Fibroblast of skin of abdomen (primary cell): ENCODE results near the gene FAM149A.

Experiments used
- DNase-seq: peaks from one replicate; pipeline ENCODE4 v3.0.0-alpha.2; 2013

Gene FAM149A

DNA sequence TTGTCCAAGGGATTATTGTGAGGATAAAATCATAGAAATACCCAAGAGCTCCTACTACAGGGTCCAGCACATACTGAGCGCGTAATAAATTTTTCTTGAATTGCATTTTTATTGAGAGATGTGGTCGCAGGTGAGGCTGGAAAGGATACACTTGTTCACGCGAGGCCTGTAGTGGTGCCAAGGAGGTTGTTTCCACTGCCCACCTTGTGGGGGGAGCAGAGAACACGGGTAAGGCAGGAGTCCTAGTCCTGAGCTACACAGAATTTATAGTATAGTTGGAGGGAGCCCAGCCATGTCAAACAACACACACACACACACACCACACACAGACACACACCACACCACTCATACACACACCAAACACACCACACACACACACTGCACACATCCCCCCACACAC lies 55.1 kb downstream of the FAM149A start:
- DNase-seq: no peak

- no peak for DNase-seq
Observed at GRCh38 chr4:186161138-186161537, 56.6 kb downstream of the FAM149A start.

DNA sequence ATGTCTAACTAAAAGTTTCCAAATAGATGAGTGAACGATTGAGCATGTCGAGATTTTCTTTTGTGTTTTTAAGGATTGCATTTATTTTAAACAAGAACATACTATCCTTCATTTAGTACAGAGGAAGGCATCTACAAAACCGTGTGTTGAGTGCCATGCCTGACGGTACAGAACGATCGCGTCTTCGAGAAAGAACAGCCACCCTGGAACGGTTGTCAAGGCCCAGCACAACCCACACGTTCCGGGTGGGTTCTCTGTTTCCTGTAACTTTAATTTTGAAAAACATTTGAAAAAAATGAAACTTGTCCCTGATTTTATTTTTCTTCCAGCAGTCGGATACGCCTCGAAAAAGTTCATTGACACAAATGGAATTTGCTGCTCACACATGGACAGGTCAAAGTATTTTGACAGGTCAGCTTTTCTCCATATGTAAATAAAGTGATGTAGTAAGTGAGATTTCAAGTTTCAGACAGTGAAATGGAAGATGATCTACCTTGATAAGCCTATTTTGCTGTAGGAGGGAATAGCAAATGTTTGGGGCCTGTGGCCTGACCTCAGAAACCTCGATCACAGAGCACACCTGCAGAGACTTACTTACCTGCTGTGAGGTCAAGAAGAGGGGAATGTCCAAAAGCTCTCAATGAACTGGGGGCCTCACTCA lies 62.5 kb downstream of the FAM149A start:
- DNase-seq: no peak

GRCh38 chr4:186167605-186168004 lies 63.1 kb downstream of the FAM149A start:
- DNase-seq: no peak

DNA sequence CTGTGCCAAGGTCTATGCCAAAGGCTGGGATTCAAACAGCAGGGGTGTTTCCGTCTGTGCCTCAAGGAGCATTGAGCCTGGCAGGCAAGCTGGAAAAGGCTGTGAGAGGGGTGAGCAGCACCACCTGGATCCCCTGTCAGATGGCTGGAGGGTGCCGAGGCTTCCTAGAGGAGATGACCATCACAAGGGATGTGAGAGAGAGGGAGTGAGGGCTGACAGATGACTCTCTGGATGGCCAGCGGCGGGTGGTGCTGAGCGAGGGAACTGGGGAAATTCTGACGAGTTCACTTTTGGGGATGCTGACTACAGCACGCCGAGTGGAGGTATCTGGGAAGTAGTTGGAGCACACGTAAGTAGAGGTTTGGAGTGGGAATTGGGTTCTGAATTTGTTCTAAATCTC lies 64.2 kb downstream of the FAM149A start:
- DNase-seq: no peak

GRCh38 chr4:186169333-186169944 lies 64.9 kb downstream of the FAM149A start:
- DNase-seq: no peak

GRCh38 chr4:186169945-186170802 lies 65.7 kb downstream of the FAM149A start:
- no peak for DNase-seq

GRCh38 chr4:186170966-186171365 lies 66.5 kb downstream of the FAM149A start:
- DNase-seq: no peak

DNA sequence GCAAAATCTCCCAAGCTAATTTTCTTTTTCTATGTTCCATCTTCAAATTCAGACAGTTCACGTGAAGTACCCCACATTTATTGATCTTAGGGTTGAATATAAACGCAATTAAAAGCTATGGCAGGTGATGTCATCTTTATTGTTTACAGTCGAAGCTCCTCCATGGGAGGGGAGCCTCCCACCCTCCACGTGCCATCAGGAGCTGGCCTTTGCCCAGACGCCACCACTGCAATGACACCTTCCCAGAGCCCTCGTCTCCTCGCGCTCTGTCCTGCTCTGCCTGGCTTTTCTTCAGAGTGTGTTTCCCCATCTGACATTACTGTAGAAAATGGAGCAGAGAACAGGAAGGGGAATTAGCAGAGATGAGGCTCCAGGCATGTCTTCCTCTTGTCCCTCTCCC lies 68.0 kb downstream of the FAM149A start:
- no peak for DNase-seq

GRCh38 chr4:186188107-186188506 lies 83.6 kb downstream of the FAM149A start:
- no peak for DNase-seq

DNA sequence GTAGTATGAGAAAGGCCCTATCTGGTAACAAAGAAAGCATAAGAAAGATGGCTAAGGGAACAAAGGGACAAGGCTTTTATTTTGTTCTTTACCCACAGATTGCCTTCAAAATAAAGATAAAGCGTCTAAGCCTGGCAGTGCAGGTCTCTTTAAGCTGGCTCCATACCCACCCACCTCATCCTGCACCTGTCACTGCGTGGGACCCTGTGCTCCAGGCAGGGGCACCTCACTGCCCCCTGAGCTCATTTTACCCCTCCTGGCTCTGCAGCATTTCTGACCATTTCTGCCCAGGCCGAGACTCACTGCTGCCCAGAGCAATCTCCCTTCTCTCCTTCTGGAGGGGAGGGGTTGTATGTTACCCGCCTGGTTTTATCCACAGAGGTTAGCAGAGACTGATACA lies 85.2 kb downstream of the FAM149A start:
- no peak for DNase-seq

GRCh38 chr4:186190581-186191199 lies 86.2 kb downstream of the FAM149A start:
- DNase-seq: peak; percentile 3

DNA sequence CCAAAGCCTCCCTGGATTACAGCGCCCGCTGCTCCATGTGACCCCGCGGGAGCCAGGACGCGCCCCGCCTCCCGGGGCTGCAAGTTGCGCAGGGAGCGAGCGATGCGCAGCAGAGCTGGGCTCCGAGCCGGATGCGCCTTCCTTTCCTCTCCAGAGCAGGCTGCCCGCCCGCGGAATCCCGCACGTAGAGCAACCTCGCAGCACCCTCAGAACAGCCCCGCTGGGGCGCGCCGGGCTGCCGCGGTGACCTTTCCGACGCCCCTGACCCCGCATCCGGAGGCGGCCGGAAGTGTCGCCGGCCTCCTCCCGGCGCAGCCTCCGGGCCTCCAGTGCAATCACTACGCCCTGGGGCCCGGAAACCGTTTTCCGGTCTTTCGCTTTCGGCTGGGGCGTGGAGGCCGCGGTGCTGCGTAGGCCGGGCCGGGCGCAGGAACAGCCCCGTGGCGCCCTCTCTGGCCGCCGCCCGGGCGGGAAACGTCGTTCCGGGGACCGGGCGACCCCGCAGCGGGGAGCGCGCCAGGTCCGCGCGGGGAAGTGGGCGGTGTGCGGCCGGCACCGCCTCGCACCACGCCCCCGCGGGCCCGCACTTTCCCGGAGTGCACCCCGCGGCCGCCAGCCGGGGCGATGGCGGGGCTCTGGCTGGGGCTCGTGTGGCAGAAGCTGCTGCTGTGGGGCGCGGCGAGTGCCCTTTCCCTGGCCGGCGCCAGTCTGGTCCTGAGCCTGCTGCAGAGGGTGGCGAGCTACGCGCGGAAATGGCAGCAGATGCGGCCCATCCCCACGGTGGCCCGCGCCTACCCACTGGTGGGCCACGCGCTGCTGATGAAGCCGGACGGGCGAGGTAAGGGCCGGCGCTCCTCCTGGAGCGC lies 86.9 kb downstream of the FAM149A start, which contains the start of gene CYP4V2:
TSS of gene CYP4V2 (plus strand) at position 368 of the 866 bp plus-strand sequence. CDS start at position 625, 257 bp downstream.
- peak; percentile 78 for DNase-seq

DNA sequence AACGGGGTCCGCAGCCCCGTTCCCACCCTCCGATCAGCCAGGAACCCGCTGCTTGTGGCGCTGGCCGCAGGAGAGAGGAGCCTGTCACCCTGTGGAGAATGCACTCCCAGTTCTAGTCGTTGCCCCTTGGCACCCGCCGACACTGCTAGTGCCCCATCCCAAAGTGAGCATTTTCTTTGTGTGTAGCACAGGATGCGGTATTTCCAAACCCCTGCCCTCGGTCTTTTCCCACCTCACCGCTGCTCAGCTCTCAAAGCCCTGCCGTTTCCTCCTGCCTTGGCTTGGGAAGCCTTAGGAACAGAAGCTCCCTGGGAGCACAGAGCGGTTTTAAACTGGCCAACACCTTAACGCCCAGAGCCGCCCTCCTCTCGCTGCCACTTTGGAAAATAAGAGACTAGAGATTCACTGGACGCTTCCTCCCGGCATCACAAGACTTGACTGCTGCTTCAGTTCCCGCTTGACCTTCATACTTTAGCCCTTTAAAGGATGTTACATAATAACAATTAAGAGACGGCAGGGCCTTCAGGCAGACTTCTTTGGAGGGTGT lies 87.6 kb downstream of the FAM149A start:
- peak; percentile 26 for DNase-seq

DNA sequence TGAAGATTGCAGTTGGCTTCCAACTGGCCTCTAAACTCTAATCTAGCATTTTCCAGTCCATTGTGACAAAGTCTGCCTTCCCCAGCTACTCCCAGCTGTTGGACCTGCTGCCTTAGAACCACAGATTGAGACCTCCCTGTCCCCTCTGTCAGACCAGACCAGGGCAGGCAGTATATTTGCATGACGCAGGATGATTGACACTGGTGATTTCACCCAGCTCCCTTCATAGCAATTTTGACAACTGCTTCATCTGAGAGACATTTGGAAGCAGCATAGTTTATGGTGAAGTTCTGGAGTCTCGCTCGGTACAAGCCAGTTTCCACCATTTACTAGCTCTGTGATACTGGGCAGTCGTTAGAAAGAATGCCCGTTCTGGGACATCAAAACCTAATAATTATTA lies 89.3 kb downstream of the FAM149A start:
- no peak for DNase-seq

DNA sequence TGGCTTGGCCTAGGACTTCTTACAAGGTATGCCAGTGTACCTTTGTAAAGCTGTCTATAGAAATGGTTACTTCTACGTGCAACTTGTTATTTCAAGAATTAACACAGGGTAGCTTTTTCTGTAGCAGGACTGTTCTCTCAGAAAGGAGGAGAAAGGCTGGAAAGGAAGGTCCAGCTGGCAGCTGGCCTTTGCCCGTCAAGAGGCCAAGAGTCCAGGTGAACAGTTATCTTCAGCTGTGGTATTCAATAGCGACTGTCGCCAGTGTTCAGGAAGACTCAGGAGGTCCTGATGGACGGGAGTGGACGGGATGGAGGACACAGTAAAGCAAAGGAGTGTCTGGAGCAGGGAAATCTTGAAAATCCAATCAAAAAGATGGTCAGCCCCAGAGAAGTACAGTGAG lies 91.6 kb downstream of the FAM149A start:
- DNase-seq: no peak

DNA sequence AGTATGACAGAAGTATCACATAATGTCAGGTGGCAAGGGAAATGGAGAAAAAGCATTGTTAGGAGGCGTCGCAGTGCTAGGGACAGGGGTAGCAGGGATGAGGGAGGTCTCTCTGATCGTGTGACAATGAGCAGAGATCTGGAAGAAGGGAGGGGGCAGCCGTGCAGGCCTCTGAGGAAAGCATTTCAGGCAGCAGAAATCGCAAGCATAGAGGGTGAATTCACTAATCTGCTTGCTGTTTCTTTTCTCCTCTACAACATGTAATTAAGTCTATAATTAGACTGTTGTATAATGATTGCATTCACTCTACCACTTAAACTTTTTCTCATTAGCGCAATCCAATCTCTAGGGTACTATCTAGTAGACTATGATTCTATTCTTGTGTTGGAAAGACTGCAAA lies 96.0 kb downstream of the FAM149A start:
- no peak for DNase-seq

GRCh38 chr4:186201010-186201409 lies 96.5 kb downstream of the FAM149A start:
- no peak for DNase-seq

DNA sequence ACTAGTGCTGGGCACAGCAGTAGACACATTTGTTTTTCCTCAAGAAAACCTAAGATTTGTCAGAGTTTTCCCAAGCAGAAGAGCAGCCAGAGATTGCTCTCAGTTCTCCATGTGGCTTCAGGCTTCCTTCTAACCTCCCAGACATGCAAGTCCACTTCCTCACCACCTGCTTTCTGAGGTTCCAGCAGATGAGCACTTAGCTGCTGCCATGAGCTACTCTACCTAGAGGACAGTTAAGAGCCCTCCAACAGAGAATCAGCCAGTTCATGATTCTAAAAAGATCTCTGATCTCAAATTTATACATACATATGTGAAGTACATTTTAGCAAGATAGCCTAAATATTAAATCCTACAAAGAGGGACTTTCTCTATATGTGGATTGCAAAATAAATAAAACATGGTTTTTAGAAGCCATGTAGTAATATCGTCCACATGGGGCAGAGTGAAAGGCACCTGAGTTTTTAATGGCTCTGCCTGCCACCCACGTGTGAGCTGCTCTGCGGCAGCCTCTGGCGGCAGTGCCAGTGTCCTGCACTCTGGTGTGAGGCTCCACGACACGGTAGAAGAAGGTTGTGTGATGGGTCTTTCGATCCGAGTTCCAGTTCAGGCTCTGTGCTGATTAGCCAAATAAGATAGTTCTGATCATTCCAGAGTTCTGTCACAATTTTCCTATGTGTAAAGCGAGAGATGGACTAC lies 97.2 kb downstream of the FAM149A start:
- peak; percentile 14 for DNase-seq

- DNase-seq: no peak
Observed at GRCh38 chr4:186202490-186203140, 98.1 kb downstream of the FAM149A start.

- peak; percentile 14 for DNase-seq
Observed at GRCh38 chr4:186203406-186203805, 98.9 kb downstream of the FAM149A start.
